ENCODE results near the gene TMEM120A. TPM values are rescaled to one million over a fixed set of nuclear protein-coding genes. Genes with fewer than 3 reads are reported as not detected.

Gene TMEM120A
- total and polyA plus RNA-seq, 10 of the 15 experiments (the other 5 are each of a cell fraction or from before 2014, with no cell fraction given) = 0.43 to 86.6 (median 18.5) TPM

GRCh38 chr7:75968561-75969001 is 25.8 kb downstream of the TMEM120A start:
- H3K27me3 ChIP-seq (replicated peaks in 1 of 2; ENCODE audit: control insufficient read depth in 2 of 2, insufficient read depth in 2 of 2, low read length in 1 of 2) = no peaks in the 10 kb centered on the region
- no peaks in the 10 kb centered on the region for H4K20me1 ChIP-seq (ENCODE audit: control insufficient read depth, insufficient read depth)
- in situ Hi-C loops (cut with MboI) = no loop called here
- no peak overlapping the region for H3K4me2 ChIP-seq (ENCODE audit: control insufficient read depth, insufficient read depth)
- H3K27ac ChIP-seq (ENCODE audit: control insufficient read depth, insufficient read depth) = no peak overlapping the region
- no TSS peak for BruUV-seq (replicated peaks)
- ChIA-PET RAD21 (ENCODE audit: unreplicated experiment) (no interaction called here), CTCF (no interaction called here), POLR2A (no interaction called here), SMC1A (ENCODE audit: uncharacterized antibody, unreplicated experiment) (no interaction called here)
- TF ChIP-seq BRCA1 (IDR thresholded peaks at IDR 0.05; ENCODE audit: low read depth, low read length) = no peak
- no peak for TF ChIP-seq NFYA (IDR thresholded peaks at IDR 0.05; ENCODE audit: borderline replicate concordance, low read depth, low read length)
- TF ChIP-seq, protein P1, sequence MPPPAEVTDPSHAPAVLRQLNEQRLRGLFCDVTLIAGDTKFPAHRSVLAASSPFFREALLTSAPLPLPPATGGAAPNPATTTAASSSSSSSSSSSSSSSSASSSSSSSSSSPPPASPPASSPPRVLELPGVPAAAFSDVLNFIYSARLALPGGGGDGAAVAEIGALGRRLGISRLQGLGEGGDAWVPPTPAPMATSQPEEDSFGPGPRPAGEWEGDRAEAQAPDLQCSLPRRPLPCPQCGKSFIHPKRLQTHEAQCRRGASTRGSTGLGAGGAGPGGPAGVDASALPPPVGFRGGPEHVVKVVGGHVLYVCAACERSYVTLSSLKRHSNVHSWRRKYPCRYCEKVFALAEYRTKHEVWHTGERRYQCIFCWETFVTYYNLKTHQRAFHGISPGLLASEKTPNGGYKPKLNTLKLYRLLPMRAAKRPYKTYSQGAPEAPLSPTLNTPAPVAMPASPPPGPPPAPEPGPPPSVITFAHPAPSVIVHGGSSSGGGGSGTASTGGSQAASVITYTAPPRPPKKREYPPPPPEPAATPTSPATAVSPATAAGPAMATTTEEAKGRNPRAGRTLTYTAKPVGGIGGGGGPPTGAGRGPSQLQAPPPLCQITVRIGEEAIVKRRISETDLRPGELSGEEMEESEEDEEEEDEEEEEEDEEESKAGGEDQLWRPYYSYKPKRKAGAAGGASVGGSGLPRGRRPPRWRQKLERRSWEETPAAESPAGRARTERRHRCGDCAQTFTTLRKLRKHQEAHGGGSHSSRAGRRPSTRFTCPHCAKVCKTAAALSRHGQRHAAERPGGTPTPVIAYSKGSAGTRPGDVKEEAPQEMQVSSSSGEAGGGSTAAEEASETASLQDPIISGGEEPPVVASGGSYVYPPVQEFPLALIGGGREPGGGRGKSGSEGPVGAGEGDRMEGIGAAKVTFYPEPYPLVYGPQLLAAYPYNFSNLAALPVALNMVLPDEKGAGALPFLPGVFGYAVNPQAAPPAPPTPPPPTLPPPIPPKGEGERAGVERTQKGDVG (CRISPR knock-in tag; IDR thresholded peaks at IDR 0.05) = no peak
- no peak for TF ChIP-seq JUND (IDR thresholded peaks at IDR 0.05; ENCODE audit: low read depth, low read length)
- no peak for TF ChIP-seq HCFC1 (IDR thresholded peaks at IDR 0.05; ENCODE audit: low read length)
- no peak for TF ChIP-seq SIX5 (IDR thresholded peaks at IDR 0.05; ENCODE audit: low read depth, low read length, severe bottlenecking)
- TF ChIP-seq ELK1 (IDR thresholded peaks at IDR 0.05; ENCODE audit: low read depth, low read length) = no peak
- TF ChIP-seq RFX5 (IDR thresholded peaks at IDR 0.05; ENCODE audit: low read depth, low read length) = no peak
- TF ChIP-seq ATF7 (IDR thresholded peaks at IDR 0.05; ENCODE audit: low read depth) = no peak
- FAIRE-seq (no peak), DNase-seq (ENCODE audit: low read depth, low spot score) (no peak), ATAC-seq (no peak)
- peaks cover 0 to 2% of the 10 kb centered on the region in 2 experiments; a peak in 3 of 4 replicates for H3K36me3 ChIP-seq (ENCODE audit: control insufficient read depth in 2 of 2, insufficient read depth in 2 of 2, low read length in 1 of 2)
- intact Hi-C loops (cut with micrococcal nuclease; ENCODE audit: unreplicated experiment) = no loop called here
- WGBS (ENCODE audit: insufficient coverage, insufficient replicate concordance, low lambda C conversion rate, missing lambda C conversion rate) = 92% methylated on average over 10 of the region's 12 CpGs
- no peaks in the 10 kb centered on the region for H3K9me3 ChIP-seq (replicated peaks; ENCODE audit: control insufficient read depth, insufficient read depth, low read length)
- no peaks in the 10 kb centered on the region for H3K79me2 ChIP-seq (ENCODE audit: control insufficient read depth, insufficient read depth, low read length)
- no peaks in the 10 kb centered on the region for H3K4me1 ChIP-seq (ENCODE audit: control insufficient read depth, insufficient read depth, low read length)
- no peak overlapping the region for H3K4me3 ChIP-seq
- H3K9ac ChIP-seq (ENCODE audit: control insufficient read depth, insufficient read depth, low read length) = no peak overlapping the region
- H2AFZ ChIP-seq (ENCODE audit: control insufficient read depth, low read depth, low read length) = no peak overlapping the region

All from GM12878 (cell line).